Heart left ventricle (tissue), 13 donors: ENCODE data around the gene SLC49A3.

Experiments used
- POLR2A ChIP-seq, 2 donors: fragments of 450-650 bp; IDR thresholded peaks; one replicate each; pipeline ENCODE4 v1.6.1; 2017; ENCODE audit warnings: antibody characterized with exemption in 2 of 2, mild to moderate bottlenecking in 2 of 2, moderate library complexity in 2 of 2
- TF ChIP-seq, protein P1 (sequence below), 12 donors: fragments of 200-600 bp; sonication (generic) in 4 of 12; IDR thresholded peaks; one replicate each; pipeline versions ENCODE4 v1.5.0 to v1.8.0; 2018 to 2022; ENCODE audit warnings: antibody characterized with exemption in 12 of 12, mild to moderate bottlenecking in 5 of 12
- donor health status: ischemic (EF 13 %, LVEDD 7.1; RV severe dilation, severe dysfunction).
- donor health status: DM: no; HTN: yes; CAD: no.
- donor health status: DM: no; HTN: no; CAD: no.
- donor health status: ischemic (EF 25% LVEDD 6.9; RV normal size, moderate dysfunction).
- donor health status: ischemic (EF 25% LVEDD 5.7; RV mildly dilated, moderate dysfunction).
- donor health status: ischemic (EF 35%, LVEDD 5.7; RV mildly dilated, moderate dysfunction).
- donor health status: nonischemic (EF 11% LVEDD 7.7; RV severe dilation, severe dysfunction).
- donor health status: DM: yes; HTN: yes; CAD: no.
- donor health status: PGD.
- donor health status: ischemic (EF 29% LVEDD 5.4; RV normal size, mild dysfunction).
- donor health status: nonischemic (EF 23%, LVEDD 6.1; RV moderate dilation, normal function).

DNA sequence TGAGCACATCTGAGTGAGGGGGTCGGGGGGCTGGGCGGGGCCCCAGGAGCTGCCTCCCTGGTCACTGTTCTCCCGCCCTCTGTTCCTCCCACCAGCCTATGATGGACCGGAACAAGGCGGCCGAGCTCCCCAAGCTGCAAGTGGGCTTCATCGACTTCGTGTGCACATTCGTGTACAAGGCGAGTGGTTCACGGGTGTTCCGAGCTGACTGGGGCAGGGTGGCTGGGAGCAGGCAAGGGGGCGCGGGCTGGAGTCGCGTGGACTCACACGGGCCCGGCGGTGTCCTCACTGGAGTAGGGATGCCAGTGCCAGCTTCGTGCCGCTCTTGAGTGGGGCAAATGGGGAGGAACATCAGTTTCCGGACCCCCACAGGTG lies 22.5 kb downstream of the SLC49A3 start:
- TF ChIP-seq, protein P1, sequence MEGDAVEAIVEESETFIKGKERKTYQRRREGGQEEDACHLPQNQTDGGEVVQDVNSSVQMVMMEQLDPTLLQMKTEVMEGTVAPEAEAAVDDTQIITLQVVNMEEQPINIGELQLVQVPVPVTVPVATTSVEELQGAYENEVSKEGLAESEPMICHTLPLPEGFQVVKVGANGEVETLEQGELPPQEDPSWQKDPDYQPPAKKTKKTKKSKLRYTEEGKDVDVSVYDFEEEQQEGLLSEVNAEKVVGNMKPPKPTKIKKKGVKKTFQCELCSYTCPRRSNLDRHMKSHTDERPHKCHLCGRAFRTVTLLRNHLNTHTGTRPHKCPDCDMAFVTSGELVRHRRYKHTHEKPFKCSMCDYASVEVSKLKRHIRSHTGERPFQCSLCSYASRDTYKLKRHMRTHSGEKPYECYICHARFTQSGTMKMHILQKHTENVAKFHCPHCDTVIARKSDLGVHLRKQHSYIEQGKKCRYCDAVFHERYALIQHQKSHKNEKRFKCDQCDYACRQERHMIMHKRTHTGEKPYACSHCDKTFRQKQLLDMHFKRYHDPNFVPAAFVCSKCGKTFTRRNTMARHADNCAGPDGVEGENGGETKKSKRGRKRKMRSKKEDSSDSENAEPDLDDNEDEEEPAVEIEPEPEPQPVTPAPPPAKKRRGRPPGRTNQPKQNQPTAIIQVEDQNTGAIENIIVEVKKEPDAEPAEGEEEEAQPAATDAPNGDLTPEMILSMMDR (IDR thresholded peaks at IDR 0.05): no peak
- no peak for TF ChIP-seq POLR2A (IDR thresholded peaks at IDR 0.05)
